Activated CD8-positive, alpha-beta memory T cell treated with anti-CD3 and anti-CD28 coated beads for 48 hours (primary cell): ENCODE data around the gene AP2A2.

Experiments used
- DNase-seq, 3 experiments: peaks; one replicate each; pipeline ENCODE4 v3.0.0-alpha.2; 2020; ENCODE audit warnings: low read depth in 2 of 3, low spot score in 2 of 3

AP2A2 gene

DNA sequence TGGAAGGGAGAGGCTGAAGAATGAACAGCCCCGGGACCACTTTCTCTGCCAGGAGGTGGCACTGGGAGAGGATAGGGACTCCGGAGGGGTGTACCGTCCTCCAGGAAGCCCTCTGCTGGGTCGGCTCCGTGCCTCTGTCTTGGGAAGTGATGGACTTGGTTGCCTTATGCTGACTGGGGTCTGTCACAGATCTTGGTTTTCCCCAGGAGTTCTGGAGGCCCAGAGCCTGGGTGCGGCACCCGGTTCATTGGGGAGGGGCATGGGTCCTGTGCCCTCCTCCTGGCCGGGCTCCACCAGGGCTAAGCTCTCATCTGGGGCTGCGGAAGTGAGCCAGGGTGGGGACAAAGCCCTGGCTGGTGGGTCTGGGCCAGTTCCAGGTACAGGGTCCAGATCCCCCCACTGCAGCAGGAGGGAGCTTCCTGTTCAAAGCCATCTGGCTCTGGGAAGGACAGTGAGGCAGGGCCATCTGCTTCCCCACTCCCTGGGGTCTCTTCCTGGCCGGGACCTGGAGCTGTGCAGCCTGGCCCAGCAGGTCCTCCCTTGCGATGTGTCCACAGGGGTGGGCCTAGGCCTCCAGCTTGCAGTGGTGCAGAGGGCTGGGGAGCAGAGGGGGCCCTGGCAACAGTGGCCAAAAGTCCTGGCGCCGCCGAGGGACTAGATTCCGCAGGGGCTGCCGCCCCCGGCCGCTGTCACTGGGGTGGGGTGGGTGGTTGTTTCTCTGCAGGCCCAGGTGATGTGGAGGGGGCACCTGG lies 1.1 kb upstream of the AP2A2 start:
- no peak for DNase-seq

DNA sequence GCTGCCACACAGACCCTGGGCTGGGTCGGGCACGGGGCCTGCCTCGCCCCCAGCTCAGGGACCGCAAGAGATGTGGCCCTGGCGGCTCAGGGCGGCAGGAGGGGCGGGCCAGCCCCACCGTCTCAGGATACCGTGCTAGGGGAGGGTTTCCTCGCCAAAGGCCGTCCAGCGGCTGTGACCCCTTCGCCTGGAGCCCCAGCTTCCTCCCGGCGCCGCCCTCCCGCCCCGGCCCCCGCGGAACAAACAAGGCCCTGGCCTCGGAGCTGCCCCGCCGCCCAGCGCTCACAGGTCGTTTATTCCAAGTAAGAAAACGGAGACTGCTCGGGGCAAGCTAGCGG lies 543 bp upstream of the AP2A2 start:
- DNase-seq, result no peak

DNA sequence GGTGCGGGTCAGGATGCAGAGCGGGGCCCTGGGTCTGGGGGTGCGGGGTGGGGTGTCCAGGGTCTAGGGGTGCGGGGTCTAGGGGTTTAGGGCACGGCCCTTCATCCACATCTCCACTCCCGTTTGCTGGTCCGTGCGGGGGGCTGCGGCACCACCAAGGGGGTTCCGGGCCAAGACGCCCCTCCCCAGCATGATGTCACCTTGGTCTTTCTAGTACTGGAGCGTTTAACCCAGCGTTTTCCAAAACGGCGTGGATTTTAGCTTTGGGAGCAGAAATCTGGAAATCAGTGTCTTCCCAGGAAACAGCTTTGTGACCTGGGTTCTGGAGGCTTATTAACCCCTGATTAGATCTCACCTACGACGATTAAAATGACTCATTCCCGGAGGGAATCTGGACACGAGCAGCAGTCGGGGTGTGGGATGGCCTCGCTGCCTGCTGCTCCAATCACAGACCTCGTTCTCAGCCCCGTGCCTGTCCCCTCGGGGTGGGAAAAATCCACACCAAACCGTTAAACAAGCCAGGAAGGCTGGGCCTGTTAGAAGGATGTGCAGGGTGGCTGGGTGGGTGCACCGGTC lies 759 bp downstream of the AP2A2 start:
- DNase-seq, result no peak

DNA sequence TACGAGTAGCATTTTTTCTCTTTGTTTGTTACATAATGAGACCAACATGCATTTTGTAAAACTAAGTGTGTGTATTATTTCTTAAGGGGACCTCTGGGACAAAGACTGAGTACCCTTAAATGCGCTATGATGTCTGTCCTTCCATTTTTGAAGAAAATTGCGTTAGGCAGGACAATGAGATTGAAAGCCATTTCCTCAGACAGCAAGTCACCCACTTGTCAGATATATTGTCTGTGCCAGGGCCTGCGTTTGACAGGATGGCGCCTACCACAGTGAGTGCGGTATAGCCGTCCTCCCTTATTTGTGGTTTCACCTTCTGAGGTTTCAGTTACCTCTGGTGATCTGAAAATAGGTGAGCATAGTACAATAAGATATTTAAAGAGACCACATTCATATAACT lies 2.2 kb downstream of the AP2A2 start:
- no peak for DNase-seq

DNA sequence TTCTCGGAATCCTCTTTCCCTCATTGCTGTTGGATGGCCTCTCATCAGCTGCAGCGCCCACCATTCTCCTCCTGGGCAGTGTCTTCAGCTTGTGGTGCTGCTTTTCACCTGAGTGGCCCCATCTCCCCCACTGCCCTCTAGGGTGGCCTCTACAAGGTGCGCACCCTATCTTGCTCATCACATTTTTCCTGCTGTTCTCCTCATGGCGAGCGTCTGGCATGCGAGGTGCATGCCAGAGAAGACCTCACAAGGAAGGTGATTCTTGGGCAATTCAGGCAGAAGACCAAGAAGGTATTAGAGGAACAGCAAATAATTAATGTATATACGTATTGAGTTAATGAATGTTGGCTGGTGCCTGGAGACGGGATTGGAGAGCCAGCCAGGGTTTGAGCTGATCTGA lies 3.1 kb downstream of the AP2A2 start:
- DNase-seq, result no peak

DNA sequence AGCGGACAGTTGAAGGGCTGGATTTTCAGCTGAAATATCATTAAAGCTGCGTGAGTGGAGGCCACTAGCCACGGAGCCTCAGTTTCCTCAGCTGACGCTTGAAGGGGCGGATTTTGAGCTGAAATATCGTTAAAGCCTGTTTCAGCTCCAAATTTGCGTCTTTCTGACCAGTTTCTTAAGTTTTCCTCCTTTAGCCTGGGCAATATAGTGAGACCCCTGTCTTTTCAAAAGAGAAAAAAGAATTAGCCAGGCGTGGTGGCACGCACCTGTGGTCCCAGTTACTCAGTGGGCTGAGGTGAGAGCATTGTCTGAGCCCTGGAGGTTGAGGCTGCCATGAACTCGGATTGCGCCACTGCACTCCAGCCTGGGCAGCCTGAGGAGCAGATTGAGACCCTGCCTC lies 3.7 kb downstream of the AP2A2 start:
- no peak for DNase-seq

DNA sequence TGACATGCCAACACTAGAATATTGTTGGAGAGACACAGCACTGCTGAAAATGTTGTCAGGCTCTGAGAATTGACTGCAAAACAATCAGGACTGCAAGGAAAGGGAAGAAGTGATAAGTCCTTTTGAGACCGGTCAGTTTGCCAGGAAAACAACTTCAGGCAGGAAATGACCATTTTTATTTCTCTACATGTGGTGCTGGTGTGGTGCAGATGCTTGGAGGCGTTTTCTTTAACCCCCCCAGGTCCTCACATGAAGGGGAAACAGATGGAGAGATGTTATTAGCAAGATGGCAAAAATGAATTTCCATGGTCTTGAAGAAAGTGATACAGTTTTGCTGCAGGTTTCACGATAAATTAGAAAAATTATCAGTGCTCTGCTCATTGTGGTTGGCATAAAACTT lies 5.7 kb downstream of the AP2A2 start:
- no peak for DNase-seq

DNA sequence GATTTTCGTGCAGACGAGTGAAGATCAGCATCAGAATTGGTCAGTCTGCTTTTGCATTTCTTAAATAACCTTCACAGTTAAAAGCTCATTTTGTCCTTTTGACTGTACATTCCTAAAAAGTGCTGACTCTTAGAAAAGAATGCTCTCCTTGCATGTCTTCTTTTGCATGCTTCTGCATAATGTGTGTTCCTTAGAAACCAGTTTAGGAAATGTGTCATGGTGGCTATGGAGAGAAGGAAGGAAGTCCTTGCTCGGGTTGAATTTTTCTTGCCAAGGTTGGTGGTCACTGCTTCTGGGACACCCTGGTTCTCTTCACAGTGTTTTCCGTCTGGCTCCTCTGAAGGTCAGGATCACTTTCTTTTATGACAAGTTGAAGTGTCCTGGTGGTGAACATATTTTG lies 6.8 kb downstream of the AP2A2 start:
- DNase-seq, result no peak

DNA sequence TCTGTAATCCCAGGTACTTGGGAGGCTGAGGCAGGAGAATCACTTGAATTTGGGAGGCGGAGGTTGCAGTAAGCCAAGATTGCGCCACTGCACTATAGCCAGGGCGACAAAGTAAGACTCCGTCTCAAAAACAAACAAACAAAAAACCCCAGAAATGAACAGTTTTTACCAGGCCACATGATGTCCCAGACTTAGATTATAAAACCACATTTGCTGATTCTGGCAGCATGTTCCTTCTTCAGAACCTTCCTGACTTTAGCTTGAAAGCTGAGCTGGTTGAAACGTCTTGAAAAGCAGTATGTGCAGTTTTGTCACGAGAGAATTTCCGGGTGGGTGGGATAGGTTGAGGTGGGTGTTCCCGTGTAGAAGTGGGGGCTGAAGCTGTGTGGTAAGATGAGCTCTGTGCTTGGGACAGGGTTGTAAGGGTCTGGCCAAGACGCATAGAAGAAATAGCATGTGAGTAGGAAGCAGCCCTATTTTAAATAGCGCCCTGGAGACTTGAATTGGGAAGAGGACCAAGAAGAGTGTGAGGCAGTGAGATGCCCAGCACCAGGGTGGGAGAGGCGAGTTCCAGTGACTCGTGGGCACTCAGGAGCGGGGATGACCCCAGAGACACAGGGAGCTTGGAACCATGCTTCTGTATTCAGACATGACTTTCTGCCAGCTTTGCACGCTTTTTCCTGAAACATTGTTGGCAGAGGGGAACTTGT lies 7.6 kb downstream of the AP2A2 start:
- DNase-seq, result no peak

DNA sequence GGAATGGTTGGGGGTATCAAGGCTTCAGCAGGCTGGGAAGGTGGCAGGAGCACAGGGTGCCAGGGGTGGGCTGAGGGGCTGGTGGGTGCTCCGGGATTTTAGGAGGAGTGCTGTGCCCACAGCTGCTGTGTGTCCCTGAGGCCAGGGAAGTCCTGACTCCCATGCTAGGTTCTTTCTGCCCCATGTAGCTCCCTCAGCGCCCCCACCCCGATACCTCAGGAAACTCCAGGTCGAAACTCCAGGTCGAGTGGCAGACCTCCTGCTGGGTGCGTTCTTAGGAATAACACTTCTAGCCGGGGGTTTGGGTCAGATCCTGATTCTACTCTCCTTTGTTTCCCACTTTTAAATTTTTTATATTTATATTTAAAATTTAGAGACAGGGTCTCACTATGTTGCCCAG lies 8.3 kb downstream of the AP2A2 start:
- DNase-seq, result no peak

DNA sequence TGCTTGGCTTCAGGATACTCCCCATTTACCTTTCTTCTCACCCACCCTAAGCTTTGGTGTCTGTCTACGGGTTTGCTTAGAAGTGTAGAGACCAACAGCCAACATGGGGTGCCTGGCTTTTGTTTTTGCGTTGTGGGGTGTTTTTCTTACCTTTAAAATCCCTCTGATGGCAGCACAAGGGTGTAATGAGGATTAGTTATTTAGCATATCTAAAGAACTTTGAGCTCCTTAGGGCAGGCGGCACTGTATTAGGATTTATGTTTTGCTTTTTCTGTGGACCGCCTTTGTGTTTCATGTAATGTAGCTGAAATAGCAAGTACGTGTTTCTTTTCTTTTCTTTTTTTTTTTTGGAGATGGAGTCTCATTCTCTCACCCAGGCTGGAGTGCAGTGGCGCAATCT lies 8.9 kb downstream of the AP2A2 start:
- DNase-seq, result no peak

DNA sequence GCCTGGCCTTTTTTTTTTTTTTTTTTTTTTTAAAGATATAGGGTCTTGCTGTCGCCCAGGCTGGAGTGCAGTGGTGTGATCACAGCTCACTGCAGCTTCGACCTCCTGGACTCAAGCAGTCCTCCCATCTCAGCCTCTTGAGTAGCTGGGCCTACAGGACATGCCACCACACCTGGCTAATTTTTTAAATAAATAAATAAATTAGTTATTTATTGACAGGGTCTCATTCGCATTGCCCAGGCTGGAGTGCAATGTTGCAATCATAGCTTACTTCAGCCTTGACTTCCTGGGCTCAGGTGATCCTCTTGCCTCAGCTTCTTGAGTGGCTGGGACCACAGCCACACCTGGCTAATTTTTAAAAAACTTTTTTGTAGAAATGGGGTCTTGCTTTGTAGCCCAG lies 10.5 kb downstream of the AP2A2 start:
- no peak for DNase-seq

DNA sequence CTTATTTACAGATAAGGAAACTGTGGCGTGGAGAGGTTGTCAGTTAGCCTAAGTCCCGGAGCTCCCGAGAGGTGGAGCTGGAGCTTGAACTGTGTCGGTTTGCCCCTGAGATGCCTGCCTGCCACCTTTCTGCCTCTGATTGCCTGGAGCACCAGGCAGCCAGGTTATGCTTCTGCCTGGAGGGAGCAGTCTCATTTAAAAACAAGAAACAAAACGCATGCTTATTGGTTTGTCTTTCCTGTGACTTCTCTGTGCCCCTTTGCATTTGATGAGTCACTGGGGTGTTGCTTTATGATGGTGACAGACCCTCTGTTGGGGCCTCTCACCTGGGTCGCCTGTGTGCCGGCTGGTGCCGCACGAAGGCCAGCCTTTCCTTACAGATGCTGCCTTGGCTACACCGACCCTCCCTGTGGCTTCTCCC lies 12.2 kb downstream of the AP2A2 start:
- DNase-seq, result no peak

DNA sequence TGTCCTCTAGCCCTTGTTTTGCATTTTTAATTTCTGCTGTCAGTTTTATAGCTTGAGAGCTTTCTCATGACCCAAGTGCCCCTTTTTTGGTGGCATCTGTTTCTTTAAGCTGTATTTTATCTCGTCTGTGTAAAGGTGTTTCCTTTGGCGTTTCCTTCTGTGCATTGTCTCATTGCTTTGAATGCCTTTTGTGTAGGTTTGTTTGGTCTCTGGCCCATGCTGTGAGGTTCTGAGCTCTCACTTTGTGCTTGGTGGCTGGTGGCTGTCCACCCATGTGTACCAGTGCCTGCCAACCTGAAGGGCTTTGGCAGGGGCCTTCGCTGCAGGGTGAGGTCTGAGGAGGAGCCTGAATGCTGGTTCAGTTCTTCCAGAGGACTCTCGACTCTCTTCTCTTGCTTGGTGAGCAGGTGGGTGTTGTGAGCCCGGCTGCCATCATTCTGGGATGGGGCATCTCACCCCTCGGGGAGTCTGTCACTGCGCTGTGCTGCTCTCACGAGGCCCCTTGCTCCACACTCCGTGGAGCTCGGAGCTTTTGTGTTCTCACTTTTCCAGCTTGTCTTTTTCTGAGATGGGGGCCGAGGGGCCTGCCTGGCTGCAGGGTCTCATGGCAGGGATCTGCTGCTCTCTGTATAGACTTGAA lies 14.9 kb downstream of the AP2A2 start:
- DNase-seq, result no peak

DNA sequence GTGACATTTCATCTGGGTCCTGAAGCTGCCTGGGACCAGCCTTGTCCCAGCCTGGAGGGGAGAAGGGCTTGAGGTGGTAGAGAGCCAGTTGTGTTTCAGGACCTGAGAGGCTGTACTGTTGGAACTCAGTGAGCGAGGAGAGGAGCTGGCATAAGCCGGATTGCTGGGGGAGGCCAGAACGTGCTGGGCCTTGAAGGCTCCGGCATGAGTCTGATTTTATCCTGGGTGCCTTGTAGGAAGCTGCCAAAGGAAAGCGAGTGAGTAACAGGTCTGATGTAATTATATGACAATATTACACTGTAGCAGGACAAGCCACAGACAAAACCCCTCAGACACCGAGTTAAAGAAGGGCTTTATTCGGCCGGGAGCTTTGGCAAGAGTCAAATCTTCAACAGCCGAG lies 17.2 kb downstream of the AP2A2 start:
- DNase-seq, result no peak

DNA sequence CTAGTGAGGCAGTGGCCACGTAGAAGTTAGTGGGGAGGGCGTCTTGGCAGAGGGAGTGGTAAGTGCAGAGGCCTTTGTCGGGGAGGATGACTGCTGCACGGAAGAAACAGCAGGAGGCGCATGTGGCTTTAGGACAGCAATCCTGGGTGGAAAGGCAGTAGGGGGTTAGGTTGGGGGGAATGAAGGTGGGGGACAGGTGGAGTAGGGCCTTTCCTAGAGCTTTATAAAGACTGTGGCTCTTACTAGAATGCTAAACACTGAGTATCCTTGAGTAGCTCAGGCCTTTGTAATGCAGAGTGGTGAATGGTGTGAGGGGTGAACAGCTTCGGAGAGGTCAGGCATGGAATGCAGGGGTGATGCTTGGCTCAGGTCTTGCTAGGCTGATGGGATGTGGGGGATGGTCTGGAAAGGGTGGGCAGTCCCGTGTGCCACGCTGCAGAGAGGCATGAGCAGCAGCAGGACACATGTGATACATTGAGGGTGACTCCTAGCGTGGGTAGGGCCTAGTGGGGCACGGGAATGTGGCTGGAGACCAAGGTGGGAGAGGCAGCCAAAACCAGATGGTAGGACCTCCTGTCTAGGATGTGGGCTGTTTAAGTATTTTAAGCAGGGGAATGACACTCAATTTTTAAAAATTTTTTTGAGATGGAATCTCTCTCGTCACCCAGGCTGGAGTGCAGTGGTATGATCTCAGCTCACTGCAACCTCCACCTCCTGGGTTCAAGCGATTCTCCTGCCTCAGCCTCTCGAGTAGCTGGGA lies 19.2 kb downstream of the AP2A2 start:
- DNase-seq, result no peak

DNA sequence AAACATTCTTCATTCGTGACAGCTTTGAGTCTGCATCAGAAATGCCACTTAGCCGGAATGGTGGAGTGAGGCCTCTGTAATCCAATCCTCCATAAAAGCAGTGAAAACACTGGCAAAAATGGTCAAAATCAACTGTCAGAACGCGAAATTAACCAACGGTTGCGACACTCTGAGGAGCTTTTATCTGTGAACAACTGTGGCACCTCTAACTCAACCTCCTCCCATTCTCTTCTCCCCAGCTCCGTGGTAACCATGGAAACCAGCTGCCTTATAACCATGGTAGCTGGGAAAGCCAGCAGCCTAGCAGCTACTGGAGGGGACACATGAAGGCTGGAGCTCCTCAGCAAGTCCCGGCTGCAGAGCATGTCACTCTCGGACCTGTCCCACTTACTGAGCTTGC lies 20.3 kb downstream of the AP2A2 start:
- no peak for DNase-seq

DNA sequence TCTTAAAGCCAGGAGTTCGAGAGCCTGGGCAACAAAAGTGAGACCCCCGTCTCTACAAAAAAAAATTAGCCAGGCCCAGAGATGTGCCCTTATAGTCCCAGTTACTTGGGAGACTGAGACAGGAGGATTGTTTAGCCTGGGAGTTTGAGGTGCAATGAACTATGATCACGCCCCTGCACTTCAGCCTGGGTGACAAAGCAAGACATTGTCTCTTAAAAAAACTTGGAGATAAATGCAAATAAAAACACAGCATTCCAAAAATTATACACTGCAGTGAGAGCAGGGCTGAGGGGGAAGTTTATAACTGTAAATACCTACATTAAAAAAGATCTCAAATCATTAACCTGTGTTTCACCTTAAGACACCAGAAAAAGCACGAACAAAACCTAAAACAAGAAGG lies 22.1 kb downstream of the AP2A2 start:
- DNase-seq, result no peak

DNA sequence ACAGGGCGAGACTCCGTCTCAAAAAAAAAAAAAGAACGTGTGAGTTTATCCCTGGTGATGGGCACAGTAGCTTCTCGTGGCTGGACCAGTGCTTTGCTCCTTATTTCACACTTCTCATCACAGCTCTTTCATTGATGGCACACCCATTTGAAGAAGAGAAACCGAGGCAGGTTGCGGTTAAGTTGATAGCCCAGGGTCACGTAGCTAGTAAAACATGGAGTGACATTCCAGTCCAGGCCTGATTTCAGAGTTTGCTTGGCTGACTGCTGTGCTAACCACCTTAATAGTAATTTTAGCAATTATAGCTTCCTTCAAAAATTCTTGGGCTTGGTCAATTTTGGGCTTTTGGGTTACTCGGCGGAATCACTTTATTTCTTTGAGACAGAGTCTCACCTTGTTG lies 25.8 kb downstream of the AP2A2 start:
- no peak for DNase-seq

DNA sequence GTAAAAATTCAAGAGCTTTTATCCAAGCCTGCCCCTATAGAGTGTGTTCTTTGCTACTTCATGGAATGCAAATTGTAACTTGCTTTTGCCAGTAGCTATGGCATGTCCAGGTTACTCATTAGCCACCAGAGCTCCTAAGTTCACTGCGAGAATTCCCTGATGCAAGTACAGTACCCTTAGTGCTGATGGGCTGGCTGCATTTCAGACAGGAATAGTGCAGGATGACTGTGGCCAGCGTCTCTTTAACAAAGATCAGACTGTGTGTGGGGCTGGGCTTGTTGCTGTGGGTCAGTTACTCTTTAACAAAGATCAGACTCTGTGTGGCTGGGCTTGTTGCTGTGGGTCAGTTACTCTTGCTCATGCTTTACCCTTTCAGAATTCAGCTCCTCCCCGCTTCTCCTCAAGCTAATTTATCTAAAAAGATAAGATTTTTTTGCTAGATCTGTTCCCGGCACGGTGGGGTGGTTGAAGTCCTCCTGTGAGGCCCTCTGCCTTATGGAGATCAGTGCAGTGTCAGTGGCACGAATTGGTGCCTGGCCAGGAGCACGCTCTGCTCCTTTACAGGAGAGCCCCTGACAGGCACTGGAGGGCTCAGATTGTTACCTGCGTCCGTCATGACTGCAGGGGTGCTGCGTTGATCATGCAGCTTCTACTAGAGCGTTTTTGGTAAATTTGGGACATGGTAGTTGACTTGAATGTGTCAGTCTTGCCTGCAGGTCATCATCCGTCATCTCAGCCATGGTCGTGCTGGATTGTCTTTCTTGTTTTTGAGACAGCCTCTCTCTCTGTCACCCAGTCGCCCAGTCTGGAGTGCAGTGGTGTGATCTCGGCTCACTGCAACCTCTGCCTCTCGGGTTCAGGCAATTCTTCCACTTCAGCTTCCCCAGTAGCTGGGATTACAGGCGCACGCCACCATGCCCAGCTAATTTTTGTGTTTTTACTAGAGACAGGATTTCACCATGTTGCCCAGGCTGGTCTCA lies 27.0 kb downstream of the AP2A2 start:
- no peak for DNase-seq
